Measurements from ENCODE around the gene ZNF93.

DNA sequence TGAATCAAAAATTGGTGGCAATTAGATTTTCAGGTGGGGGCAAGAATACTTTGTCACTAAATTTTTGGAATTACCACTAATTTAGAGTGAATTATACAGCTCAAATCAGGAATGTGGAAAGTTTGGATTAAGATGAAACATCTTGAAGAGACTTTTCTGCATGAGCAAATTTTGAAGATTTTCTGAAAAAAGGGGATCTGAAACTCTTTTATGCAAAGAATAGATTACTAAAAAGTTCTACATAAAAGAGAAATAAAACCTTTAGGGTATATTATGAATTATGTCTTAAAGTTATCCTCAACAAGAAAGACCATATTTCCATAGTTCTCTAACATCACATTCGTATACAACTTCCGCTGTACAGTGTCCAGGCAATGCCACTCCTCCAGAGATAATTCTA is 36.7 kb downstream of the ZNF93 start:
- TF ChIP-seq YY1 (IDR thresholded peaks at IDR 0.05; ENCODE audit: insufficient read depth, insufficient read length): no peak
- TF ChIP-seq SUZ12 (IDR thresholded peaks at IDR 0.05; ENCODE audit: extremely low read depth, insufficient read depth, insufficient read length): no peak

All from NT2/D1 (cell line).